HepG2 (cell line): Measurements from ENCODE around the gene TRAF3.

Source experiments
- CTCF ChIP-seq: sonication (generic); formaldehyde crosslinking; IDR thresholded peaks from 2 replicates; pipeline ENCODE4 v1.5.0; 2020; ENCODE audit warnings: mild to moderate bottlenecking, missing genetic modification reagents, moderate library complexity
- EZH2 ChIP-seq: conservative IDR thresholded peaks from 2 replicates; pipeline ENCODE4 v1.6.1; 2012; ENCODE audit warnings: mild to moderate bottlenecking, low read depth, low read length, moderate library complexity
- GABPB1 ChIP-seq: IDR thresholded peaks from 2 replicates; pipeline ENCODE4 v1.6.1; 2016; ENCODE audit warnings: mild to moderate bottlenecking, missing genetic modification reagents, moderate library complexity, missing compliant biosample characterization
- HOXA7 ChIP-seq: sonication (generic); formaldehyde crosslinking; IDR thresholded peaks from 2 replicates; pipeline ENCODE4 v1.8.1; 2022; ENCODE audit warnings: mild to moderate bottlenecking, missing genetic modification reagents, moderate library complexity
- KDM5B ChIP-seq: sonication (generic); formaldehyde crosslinking; IDR thresholded peaks from 2 replicates; pipeline ENCODE4 v1.4.0; 2020; ENCODE audit warnings: missing genetic modification reagents, mild to moderate bottlenecking, borderline replicate concordance
- MAX ChIP-seq: IDR thresholded peaks from 2 replicates; pipeline ENCODE4 v1.6.1; 2012; ENCODE audit warnings: inconsistent platforms
- MYC ChIP-seq: sonication (generic); formaldehyde crosslinking; IDR thresholded peaks from 2 replicates; pipeline ENCODE4 v1.9.0; 2021; ENCODE audit warnings: missing genetic modification reagents, borderline replicate concordance
- NFIC ChIP-seq: IDR thresholded peaks from 2 replicates; pipeline ENCODE4 v1.6.1; 2012; ENCODE audit warnings: mild to moderate bottlenecking, low read length, inconsistent platforms
- TCF12 ChIP-seq, 2 experiments: fragments of 450-650 bp in 1 of 2; sonication (generic) in 1 of 2; formaldehyde crosslinking in 1 of 2; IDR thresholded peaks; 2 replicates each; pipeline versions ENCODE4 v1.6.1 to v1.8.0; 2017 to 2022; ENCODE audit warnings: antibody characterized with exemption in 1 of 2, mild to moderate bottlenecking in 1 of 2, missing genetic modification reagents in 1 of 2, moderate library complexity in 1 of 2
- UBTF ChIP-seq: sonication (generic); formaldehyde crosslinking; IDR thresholded peaks from 2 replicates; pipeline ENCODE4 v1.4.0; 2020; ENCODE audit warnings: mild to moderate bottlenecking, missing genetic modification reagents
- ZBTB1 ChIP-seq: sonication (generic); formaldehyde crosslinking; IDR thresholded peaks from 2 replicates; pipeline ENCODE4 v1.4.0; 2020; ENCODE audit warnings: missing genetic modification reagents, borderline replicate concordance
- ZFP37 ChIP-seq: sonication (generic); formaldehyde crosslinking; IDR thresholded peaks from 2 replicates; pipeline ENCODE4 v1.4.0; 2020; ENCODE audit warnings: missing genetic modification reagents, borderline replicate concordance
- ZNF280D ChIP-seq: sonication (generic); formaldehyde crosslinking; IDR thresholded peaks from 2 replicates; pipeline ENCODE4 v1.5.1; 2020; ENCODE audit warnings: mild to moderate bottlenecking, missing genetic modification reagents
- ZNF30 ChIP-seq: sonication (generic); formaldehyde crosslinking; IDR thresholded peaks from 2 replicates; pipeline ENCODE4 v1.5.0; 2020; ENCODE audit warnings: mild to moderate bottlenecking, missing genetic modification reagents

GRCh38 chr14:102775855-102776760, 1.1 kb upstream of the TRAF3 start:
- TF ChIP-seq EZH2 (no peak), CTCF (CRISPR knock-in tag) (no peak), KDM5B (CRISPR knock-in tag) (no peak; the same call in 1 of the 2 replicates), NFIC (no peak), ZNF280D (CRISPR knock-in tag) (no peak), MYC (CRISPR knock-in tag) (no peak), MAX (peak; percentile 54), ZFP37 (CRISPR knock-in tag) (no peak), HOXA7 (CRISPR knock-in tag) (no peak), ZBTB1 (CRISPR knock-in tag) (no peak), GABPB1 (no peak), ZNF30 (no peak), UBTF (0 out of 2 replicates have a peak, but pooled peaks have one; percentile 30), TCF12 (IDR thresholded peaks at IDR 0.05) (no peak), TCF12 (CRISPR knock-in tag; IDR thresholded peaks at IDR 0.05) (no peak)
